Stimulated activated naive CD8-positive, alpha-beta T cell treated with anti-CD3 and anti-CD28 coated beads, Interleukin-15, Interleukin-2, amounts not matched to agents 100 ng/mL and 50 ng/mL, for 24 hours (primary cell): ENCODE measurements around the gene NTMT1.
"Not testable (repeated sequence)": the region's sequence is repeated elsewhere in the genome, so short reads cannot be mapped to it uniquely, and the experiment has no call there.

Experiments
- H3K27ac Mint-ChIP-seq: one replicate; pipeline ENCODE4 v1.8.0; 2021; ENCODE audit warnings: mild to moderate bottlenecking, mixed read lengths
- H3K27me3 Mint-ChIP-seq: one replicate; pipeline ENCODE4 v1.8.0; 2021; ENCODE audit warnings: mixed read lengths
- H3K36me3 Mint-ChIP-seq: one replicate; pipeline ENCODE4 v1.8.0; 2021; ENCODE audit warnings: low read depth, mixed read lengths
- H3K4me1 Mint-ChIP-seq: one replicate; pipeline ENCODE4 v1.8.0; 2021; ENCODE audit warnings: low read depth, mixed read lengths
- H3K4me3 Mint-ChIP-seq: one replicate; pipeline ENCODE4 v1.8.0; 2021; ENCODE audit warnings: mild to moderate bottlenecking, mixed read lengths
- H3K9me3 Mint-ChIP-seq: one replicate; pipeline ENCODE4 v1.8.0; 2021; ENCODE audit warnings: mixed read lengths

Gene NTMT1

GRCh38 chr9:129646252-129646651 lies 20.3 kb downstream of the NTMT1 start:
- H3K27ac Mint-ChIP-seq: no peak overlapping the region
- H3K4me3 Mint-ChIP-seq: no peak overlapping the region
- peaks cover 2% of the 10 kb centered on the region for H3K4me1 Mint-ChIP-seq

GRCh38 chr9:129646654-129647053 lies 20.7 kb downstream of the NTMT1 start:
- Mint-ChIP-seq H3K4me1 (no peaks in the 10 kb centered on the region), H3K9me3 (no peaks in the 10 kb centered on the region), H3K36me3 (no peaks in the 10 kb centered on the region), H3K27me3 (no peaks in the 10 kb centered on the region), H3K27ac (no peak overlapping the region), H3K4me3 (no peak overlapping the region)

More at GRCh38 chr9:129646252-129646651, 20.3 kb downstream of the NTMT1 start:
- Mint-ChIP-seq H3K36me3 (no peaks in the 10 kb centered on the region), H3K9me3 (no peaks in the 10 kb centered on the region), H3K27me3 (no peaks in the 10 kb centered on the region)

GRCh38 chr9:129647635-129648034 lies 21.7 kb downstream of the NTMT1 start:
- Mint-ChIP-seq H3K4me3 (no peak overlapping the region), H3K27me3 (no peaks in the 10 kb centered on the region), H3K9me3 (no peaks in the 10 kb centered on the region), H3K4me1 (no peaks in the 10 kb centered on the region), H3K27ac (no peak overlapping the region), H3K36me3 (no peaks in the 10 kb centered on the region)

GRCh38 chr9:129648092-129648763 lies 22.3 kb downstream of the NTMT1 start:
- Mint-ChIP-seq H3K27me3 (no peaks in the 10 kb centered on the region), H3K4me3 (no peak overlapping the region)

GRCh38 chr9:129648764-129649115 lies 22.8 kb downstream of the NTMT1 start:
- no peak overlapping the region for H3K4me3 Mint-ChIP-seq
- no peaks in the 10 kb centered on the region for H3K36me3 Mint-ChIP-seq
- peaks cover under 1% of the 10 kb centered on the region for H3K27me3 Mint-ChIP-seq
- no peak overlapping the region for H3K27ac Mint-ChIP-seq
- no peaks in the 10 kb centered on the region for H3K4me1 Mint-ChIP-seq
- no peaks in the 10 kb centered on the region for H3K9me3 Mint-ChIP-seq

More at GRCh38 chr9:129648092-129648763, 22.3 kb downstream of the NTMT1 start:
- no peak overlapping the region for H3K27ac Mint-ChIP-seq
- no peaks in the 10 kb centered on the region for H3K36me3 Mint-ChIP-seq
- H3K9me3 Mint-ChIP-seq: no peaks in the 10 kb centered on the region
- H3K4me1 Mint-ChIP-seq: no peaks in the 10 kb centered on the region

- no peak overlapping the region for H3K4me3 Mint-ChIP-seq
- H3K27me3 Mint-ChIP-seq: peaks cover 6% of the 10 kb centered on the region
- H3K9me3 Mint-ChIP-seq: no peaks in the 10 kb centered on the region
- no peaks in the 10 kb centered on the region for H3K4me1 Mint-ChIP-seq
- no peaks in the 10 kb centered on the region for H3K36me3 Mint-ChIP-seq
- H3K27ac Mint-ChIP-seq: no peak overlapping the region
These were observed 24.0 kb downstream of the NTMT1 start for GRCh38 chr9:129649726-129650679.

GRCh38 chr9:129650680-129651235 lies 24.8 kb downstream of the NTMT1 start:
- no peaks in the 10 kb centered on the region for H3K9me3 Mint-ChIP-seq
- H3K27ac Mint-ChIP-seq: no peak overlapping the region
- H3K36me3 Mint-ChIP-seq: no peaks in the 10 kb centered on the region
- no peaks in the 10 kb centered on the region for H3K4me1 Mint-ChIP-seq
- peaks cover 6% of the 10 kb centered on the region for H3K27me3 Mint-ChIP-seq
- no peak overlapping the region for H3K4me3 Mint-ChIP-seq

GRCh38 chr9:129653823-129654553 lies 28.0 kb downstream of the NTMT1 start:
- no peaks in the 10 kb centered on the region for H3K4me1 Mint-ChIP-seq

GRCh38 chr9:129654554-129655040 lies 28.6 kb downstream of the NTMT1 start:
- Mint-ChIP-seq H3K36me3 (no peaks in the 10 kb centered on the region), H3K27ac (no peak overlapping the region), H3K4me1 (no peaks in the 10 kb centered on the region), H3K9me3 (no peaks in the 10 kb centered on the region), H3K27me3 (peaks cover 6% of the 10 kb centered on the region), H3K4me3 (no peak overlapping the region)

More at GRCh38 chr9:129653823-129654553, 28.0 kb downstream of the NTMT1 start:
- no peaks in the 10 kb centered on the region for H3K36me3 Mint-ChIP-seq
- H3K4me3 Mint-ChIP-seq: no peak overlapping the region
- no peaks in the 10 kb centered on the region for H3K9me3 Mint-ChIP-seq
- peaks cover 6% of the 10 kb centered on the region for H3K27me3 Mint-ChIP-seq
- no peak overlapping the region for H3K27ac Mint-ChIP-seq

GRCh38 chr9:129655154-129655553 lies 29.2 kb downstream of the NTMT1 start:
- H3K27me3 Mint-ChIP-seq: peaks cover 6% of the 10 kb centered on the region
- no peak overlapping the region for H3K27ac Mint-ChIP-seq
- H3K4me1 Mint-ChIP-seq: no peaks in the 10 kb centered on the region
- H3K36me3 Mint-ChIP-seq: no peaks in the 10 kb centered on the region
- no peak overlapping the region for H3K4me3 Mint-ChIP-seq
- no peaks in the 10 kb centered on the region for H3K9me3 Mint-ChIP-seq

GRCh38 chr9:129655696-129656095 lies 29.7 kb downstream of the NTMT1 start:
- H3K9me3 Mint-ChIP-seq: no peaks in the 10 kb centered on the region
- H3K27ac Mint-ChIP-seq: no peak overlapping the region
- H3K4me3 Mint-ChIP-seq: no peak overlapping the region
- peaks cover 6% of the 10 kb centered on the region for H3K27me3 Mint-ChIP-seq
- H3K36me3 Mint-ChIP-seq: no peaks in the 10 kb centered on the region
- H3K4me1 Mint-ChIP-seq: no peaks in the 10 kb centered on the region

- no peaks in the 10 kb centered on the region for H3K36me3 Mint-ChIP-seq
These were observed 30.9 kb downstream of the NTMT1 start for GRCh38 chr9:129656795-129657390.

GRCh38 chr9:129661029-129661428 lies 35.1 kb downstream of the NTMT1 start:
- Mint-ChIP-seq H3K36me3 (no peaks in the 10 kb centered on the region), H3K4me1 (no peaks in the 10 kb centered on the region), H3K27me3 (peaks cover 9% of the 10 kb centered on the region), H3K27ac (no peak overlapping the region), H3K9me3 (no peaks in the 10 kb centered on the region), H3K4me3 (no peak overlapping the region)

More at GRCh38 chr9:129656795-129657390, 30.9 kb downstream of the NTMT1 start:
- Mint-ChIP-seq H3K9me3 (no peaks in the 10 kb centered on the region), H3K4me3 (no peak overlapping the region), H3K4me1 (no peaks in the 10 kb centered on the region), H3K27ac (no peak overlapping the region), H3K27me3 (peaks cover 6% of the 10 kb centered on the region)

GRCh38 chr9:129662239-129662638 lies 36.3 kb downstream of the NTMT1 start:
- H3K27me3 Mint-ChIP-seq, H3K4me3 Mint-ChIP-seq, H3K27ac Mint-ChIP-seq, H3K9me3 Mint-ChIP-seq, H3K36me3 Mint-ChIP-seq, H3K4me1 Mint-ChIP-seq: not testable (repeated sequence)
